ELF-1 (cell line): Measurements from ENCODE around the gene NFRKB.
"Not testable (repeated sequence)": the region's sequence is repeated elsewhere in the genome, so short reads cannot be mapped to it uniquely, and the experiment has no call there.

Source experiments
- DNase-seq: peaks from one replicate; pipeline ENCODE4 v3.0.0-alpha.2; 2016; ENCODE audit warnings: low read depth, low spot score

The NFRKB gene

DNA sequence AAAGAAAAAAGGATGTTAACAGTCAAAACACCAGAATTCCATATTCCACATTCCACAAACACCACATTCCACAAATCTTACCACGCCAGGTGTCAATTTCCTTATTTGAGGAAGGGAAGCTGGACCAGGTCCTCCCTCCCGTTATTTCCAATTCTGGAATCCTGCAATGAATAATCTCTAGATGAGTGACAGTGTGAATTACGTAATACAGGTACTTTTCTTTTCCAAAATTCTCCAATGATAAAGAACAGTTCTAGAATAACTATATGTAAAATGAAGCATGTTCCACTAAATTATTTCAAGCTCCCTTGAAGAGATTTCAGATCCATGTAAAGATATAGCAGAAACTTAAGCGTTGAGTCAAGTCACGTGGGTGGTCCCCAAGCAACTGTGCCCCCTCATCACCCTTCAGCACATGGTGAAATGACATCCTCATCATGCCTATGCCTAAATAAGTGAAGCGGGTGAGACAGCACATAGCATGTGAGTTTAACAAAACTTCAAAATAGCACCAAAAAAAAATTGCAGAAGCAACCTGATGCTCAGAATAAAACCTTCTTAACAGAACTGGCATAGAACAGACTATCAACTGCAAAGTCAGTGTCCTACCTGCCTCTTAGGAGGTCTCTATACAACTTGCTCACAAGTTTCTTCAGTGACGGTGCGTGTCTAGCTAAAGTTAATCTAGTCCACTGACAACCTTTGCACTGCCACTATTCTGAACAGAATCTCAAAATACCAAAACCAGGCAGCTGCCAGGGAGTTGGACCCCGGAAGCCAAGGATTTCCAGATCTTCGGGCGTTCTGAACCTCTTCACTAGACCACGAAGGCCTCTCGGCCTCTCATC, 876 bp downstream of the NFRKB start:
- DNase-seq, result peak; percentile 50

DNA sequence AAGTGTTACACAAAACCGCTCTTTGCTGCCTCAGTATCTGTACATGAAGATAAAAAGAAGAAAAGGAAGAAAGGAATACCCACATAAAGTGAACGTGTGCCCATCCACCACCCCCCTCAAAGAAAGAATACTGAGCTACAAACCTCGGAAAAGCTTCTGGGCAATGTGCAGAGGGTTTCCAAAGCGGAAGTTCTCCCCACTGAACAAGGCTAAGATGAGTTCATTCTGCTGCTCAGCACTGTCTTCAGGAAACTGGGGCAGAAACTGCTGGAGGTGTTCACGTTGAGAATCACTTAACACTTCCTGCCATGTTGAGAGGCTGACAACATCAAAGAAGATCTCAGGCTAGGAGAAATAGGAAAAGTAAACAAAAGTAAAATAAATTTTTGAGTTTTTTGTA, 6.9 kb downstream of the NFRKB start:
- DNase-seq, result no peak

- DNase-seq, result no peak
Observed at GRCh38 chr11:129885381-129885780, 10.0 kb downstream of the NFRKB start.

DNA sequence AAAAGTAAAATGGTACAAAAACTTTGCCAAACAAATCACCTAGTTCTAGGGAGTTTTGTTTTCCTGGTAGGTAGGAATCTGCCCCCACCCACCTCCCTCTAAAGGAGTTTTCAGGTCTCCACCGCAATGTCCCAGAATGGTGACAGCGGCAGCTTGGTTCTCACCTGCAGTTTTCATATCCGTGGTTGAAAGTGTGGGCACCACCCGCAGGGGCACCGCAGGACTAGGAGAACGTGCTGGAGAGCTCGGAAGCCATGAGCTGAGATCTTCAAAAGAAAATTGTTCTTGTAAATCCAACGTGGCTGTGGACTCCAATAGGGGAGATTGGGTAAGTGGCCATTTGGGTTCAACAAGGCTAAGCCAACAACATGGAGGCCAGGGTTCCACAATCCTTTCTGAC, 10.8 kb downstream of the NFRKB start:
- DNase-seq, result no peak

GRCh38 chr11:129881570-129882170, 13.7 kb downstream of the NFRKB start:
- DNase-seq, result peak; percentile 59

GRCh38 chr11:129880311-129880710, 15.1 kb downstream of the NFRKB start:
- DNase-seq, result no peak

- no peak for DNase-seq
Observed at GRCh38 chr11:129871914-129872313, 23.5 kb downstream of the NFRKB start.

- peak; percentile 15 for DNase-seq
Observed at GRCh38 chr11:129868626-129869025, 26.8 kb downstream of the NFRKB start.

DNA sequence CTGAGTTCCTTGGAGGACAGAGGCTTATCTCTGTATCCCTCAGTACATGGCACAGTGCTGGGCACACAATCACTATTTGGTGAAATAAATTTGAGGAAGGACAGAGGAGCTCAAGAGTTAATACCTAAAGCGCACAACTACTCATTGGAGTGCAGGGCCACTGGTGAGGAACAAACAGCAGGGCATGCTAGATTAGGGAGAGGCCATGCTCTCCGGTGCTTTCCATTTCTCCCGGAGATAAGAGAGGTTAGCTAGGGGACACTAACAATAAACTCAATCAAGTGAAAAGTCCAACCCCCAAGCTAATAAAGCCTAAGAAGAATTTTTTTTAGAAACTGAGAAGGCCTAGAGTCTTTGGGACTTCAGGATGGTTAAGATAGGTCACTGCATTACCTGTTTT, 29.1 kb downstream of the NFRKB start:
- no peak for DNase-seq

DNA sequence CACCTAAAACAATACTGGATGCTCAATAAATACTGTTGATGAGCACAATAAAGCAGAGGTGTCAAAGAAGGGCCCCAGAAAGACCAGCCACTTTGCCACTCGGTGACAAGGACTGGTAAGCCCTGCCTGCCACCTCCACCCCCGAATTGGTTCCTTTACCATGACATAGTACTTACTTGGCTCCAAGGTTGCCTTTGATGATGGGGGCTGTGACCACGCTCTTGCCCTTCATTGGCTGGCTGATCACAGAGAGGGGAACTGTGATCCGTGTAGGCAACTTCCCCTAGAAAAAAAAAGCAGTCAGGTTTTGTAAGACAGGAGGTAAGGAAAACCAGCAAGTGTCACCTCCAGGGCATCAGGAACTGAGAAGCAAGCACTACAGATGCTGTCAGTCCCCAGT, 29.7 kb downstream of the NFRKB start:
- DNase-seq, result no peak

DNA sequence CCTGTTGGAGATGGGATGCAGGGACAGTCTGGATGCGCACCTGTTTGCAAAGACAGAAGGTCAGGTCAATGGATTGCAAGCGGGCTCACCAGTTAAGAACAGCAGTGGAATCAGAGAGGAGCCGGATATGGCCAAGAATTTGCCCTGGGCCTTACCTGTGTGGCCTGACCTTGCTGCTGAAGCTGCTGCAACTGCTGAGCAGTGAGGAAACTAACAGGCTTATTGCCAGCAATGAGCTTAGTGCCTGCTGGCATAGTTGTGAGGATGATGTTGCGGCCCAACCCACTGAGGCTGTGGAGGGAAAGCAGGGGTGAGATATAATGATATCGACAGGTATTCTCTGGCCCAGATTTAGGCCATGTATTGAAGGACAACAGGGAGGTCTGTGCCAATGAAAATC, 30.6 kb downstream of the NFRKB start:
- no peak for DNase-seq

DNA sequence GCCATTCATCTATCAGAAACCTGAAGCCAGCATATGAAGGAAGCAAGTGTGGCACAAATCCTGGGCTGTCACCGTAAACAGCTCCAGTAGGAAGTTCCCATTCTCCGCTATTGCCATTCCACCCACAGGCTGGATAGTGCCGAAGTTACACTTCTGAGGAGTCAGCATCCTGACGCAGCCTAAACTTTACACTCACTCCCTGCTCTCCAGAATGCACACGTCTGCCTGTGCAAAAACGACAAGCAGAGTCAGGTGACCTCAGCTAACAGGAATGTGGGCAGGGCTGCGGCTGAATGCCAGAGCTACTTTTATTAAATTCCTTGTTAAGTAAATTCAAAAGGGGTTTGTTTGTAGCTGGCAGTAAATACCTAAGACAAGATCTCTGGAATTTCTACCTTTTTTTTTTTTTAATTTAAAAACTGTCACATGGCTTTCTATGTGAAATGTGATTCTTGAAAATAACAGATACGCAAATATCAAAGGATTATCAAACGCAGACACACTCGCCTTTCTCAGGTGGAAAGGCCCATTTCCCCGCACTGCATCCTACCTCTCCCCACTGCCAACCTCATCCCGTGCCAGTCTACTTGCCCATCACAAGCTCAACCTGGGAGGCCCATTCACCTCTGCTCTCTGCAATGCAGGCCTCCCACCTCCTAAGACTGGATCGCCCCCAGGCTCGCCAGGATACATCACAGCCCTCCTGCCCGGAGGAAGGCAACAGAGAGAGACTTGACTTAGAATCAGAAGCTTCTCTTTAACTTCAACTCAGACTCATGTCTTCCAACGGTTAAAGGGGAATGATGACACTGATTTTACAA, 33.5 kb downstream of the NFRKB start:
- DNase-seq, result peak; percentile 93

DNA sequence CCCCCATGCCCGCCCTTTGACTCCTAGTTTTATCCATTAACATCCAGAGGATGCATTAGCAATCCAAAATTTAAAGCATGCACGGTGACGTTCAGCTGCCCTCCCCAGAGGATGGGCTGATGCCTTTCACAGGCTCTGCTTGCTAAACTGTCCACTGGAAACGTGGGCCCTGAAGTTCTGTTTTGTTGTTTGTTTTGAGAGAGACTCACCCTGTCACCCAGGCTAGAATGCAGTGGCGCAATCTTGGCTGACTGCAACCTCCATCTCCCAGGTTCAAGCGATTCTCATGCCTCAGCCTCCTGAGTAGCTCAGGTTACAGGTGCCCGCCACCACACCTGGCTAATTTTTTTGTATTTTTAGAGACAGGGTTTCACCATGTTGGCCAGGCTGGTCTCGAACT, 39.3 kb downstream of the NFRKB start:
- no peak for DNase-seq

- no peak for DNase-seq
Observed at GRCh38 chr11:129855086-129855485, 40.3 kb downstream of the NFRKB start.

GRCh38 chr11:129854232-129854805, 41.1 kb downstream of the NFRKB start:
- DNase-seq, result no peak

- no peak for DNase-seq
Observed at GRCh38 chr11:129853518-129854231, 41.7 kb downstream of the NFRKB start.

DNA sequence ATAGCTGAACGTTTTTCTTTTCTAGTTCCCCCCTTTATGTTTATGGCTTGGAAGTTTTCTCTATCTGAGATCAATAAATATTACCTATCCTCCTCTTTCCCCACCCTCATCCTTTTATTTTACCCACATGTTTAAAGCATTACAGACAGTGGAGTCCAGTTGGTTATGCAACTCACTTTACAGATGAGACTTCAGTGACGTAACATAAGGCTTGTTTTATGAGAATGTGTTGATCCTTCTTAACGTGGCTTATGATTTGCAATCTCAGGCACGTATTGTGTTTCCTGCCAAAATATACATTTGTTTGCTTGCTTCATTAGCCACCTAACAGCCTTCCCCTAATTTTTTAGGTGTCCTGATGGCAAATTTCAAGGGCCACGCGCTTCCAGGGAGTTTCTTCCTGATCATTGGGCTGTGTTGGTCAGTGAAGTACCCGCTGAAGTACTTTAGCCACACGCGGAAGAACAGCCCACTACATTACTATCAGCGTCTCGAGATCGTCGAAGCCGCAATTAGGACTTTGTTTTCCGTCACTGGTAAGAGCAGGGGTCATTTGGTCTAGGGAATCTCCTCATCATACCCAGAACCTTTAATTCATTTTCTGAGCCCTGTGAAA, 43.1 kb downstream of the NFRKB start:
- no peak for DNase-seq

DNA sequence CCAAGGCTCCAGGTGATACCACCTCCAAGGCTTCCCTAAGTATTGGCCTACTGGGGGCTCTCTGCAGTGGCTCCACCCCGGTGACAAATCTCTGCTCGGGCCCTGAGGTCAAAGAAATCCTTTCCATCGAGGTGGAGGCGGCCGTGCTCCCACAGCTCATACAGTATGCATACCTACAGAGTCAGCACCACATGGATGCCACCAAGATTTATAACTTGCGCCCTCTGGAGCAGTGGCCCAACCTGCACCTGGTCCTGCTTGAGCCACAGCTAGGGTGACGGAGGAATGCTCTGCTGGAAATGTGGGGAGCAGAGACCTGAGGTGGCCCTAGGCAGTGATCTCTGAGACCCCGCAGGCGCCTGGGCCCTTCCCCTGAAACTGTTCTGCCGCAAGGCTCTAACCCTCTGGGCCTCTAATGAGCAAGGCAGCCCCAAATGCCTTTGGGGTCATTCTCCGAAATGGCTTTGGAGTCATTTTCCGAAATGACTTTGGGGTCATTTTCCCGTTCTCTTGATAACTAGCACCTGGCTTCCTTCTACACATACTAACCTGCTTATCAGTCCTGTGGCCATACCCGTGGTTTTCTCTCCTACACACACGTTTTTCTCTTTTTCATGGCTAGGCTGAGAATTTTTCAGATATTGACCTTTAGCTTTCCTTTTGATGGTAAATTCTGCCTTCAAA, 45.8 kb downstream of the NFRKB start:
- DNase-seq, result peak; percentile 37

- not testable (repeated sequence) for DNase-seq
Observed at GRCh38 chr11:129847361-129847760, 48.0 kb downstream of the NFRKB start.
